Osteoblast (primary cell): ENCODE results near the gene MPRIP. TPM values are rescaled to one million over a fixed set of nuclear protein-coding genes. Genes with fewer than 3 reads are reported as not detected.
A peak's percentile ranks its signal among the peaks of the same experiment; 100 is the strongest.

Source experiments
- DNase-seq: peaks from one replicate; pipeline ENCODE4 v3.0.0; 2011; ENCODE audit warnings: low spot score, mixed read lengths; ENCODE audit not compliant: insufficient read length; ENCODE audit errors: missing footprints
- H2AFZ ChIP-seq: 2 replicates; pipeline ENCODE4 v1.6.0; 2011; ENCODE audit warnings: mild to moderate bottlenecking, low read length
- H3K27ac ChIP-seq: 2 replicates; pipeline ENCODE4 v1.5.1; 2011; ENCODE audit warnings: mild to moderate bottlenecking, low read depth, low read length, moderate library complexity
- H3K27me3 ChIP-seq: 2 replicates; pipeline ENCODE4 v1.6.0; 2012; ENCODE audit warnings: mild to moderate bottlenecking, control low read depth, inconsistent platforms, low read length, moderate library complexity; ENCODE audit not compliant: insufficient read depth
- H3K36me3 ChIP-seq: 2 replicates; pipeline ENCODE4 v1.5.1; 2011; ENCODE audit warnings: mild to moderate bottlenecking, low read length, control low read depth, moderate library complexity; ENCODE audit not compliant: insufficient read depth
- H3K4me1 ChIP-seq: 2 replicates; pipeline ENCODE4 v1.5.1; 2011; ENCODE audit warnings: mild to moderate bottlenecking, low read length, control low read depth, moderate library complexity; ENCODE audit not compliant: insufficient read depth
- H3K4me2 ChIP-seq: 2 replicates; pipeline ENCODE4 v1.6.0; 2011; ENCODE audit warnings: mild to moderate bottlenecking, low read length; ENCODE audit not compliant: insufficient read depth
- H3K4me3 ChIP-seq: fragments of 200-600 bp; sonication (generic); 3 replicates; pipeline ENCODE4 v1.5.1; 2012; ENCODE audit warnings: mild to moderate bottlenecking, low read length, inconsistent platforms; ENCODE audit not compliant: insufficient read depth
- H3K79me2 ChIP-seq: 2 replicates; pipeline ENCODE4 v1.6.0; 2012; ENCODE audit warnings: mild to moderate bottlenecking, low read length, control low read depth, inconsistent platforms; ENCODE audit not compliant: insufficient read depth
- H3K9me3 ChIP-seq: 2 replicates; pipeline ENCODE4 v1.5.1; 2011; ENCODE audit warnings: low read depth, low read length, control low read depth
- H4K20me1 ChIP-seq: 2 replicates; pipeline ENCODE4 v1.6.0; 2012; ENCODE audit warnings: mild to moderate bottlenecking, low read length, control low read depth; ENCODE audit not compliant: insufficient read depth
- CTCF ChIP-seq: IDR thresholded peaks from 2 replicates; pipeline ENCODE4 v1.5.1; 2011; ENCODE audit warnings: mild to moderate bottlenecking, low read depth, low read length, moderate library complexity; ENCODE audit errors: extremely low read depth
- total RNA-seq: library from RNA; depleted of rRNA; stranded (reverse); fragments of >200 nt; gene quantifications from 2 replicates; pipeline ENCODE4 v1.2.3, GENCODE V29; 2012

The MPRIP gene
- total RNA-seq, 1 donor, result 149 TPM

DNA sequence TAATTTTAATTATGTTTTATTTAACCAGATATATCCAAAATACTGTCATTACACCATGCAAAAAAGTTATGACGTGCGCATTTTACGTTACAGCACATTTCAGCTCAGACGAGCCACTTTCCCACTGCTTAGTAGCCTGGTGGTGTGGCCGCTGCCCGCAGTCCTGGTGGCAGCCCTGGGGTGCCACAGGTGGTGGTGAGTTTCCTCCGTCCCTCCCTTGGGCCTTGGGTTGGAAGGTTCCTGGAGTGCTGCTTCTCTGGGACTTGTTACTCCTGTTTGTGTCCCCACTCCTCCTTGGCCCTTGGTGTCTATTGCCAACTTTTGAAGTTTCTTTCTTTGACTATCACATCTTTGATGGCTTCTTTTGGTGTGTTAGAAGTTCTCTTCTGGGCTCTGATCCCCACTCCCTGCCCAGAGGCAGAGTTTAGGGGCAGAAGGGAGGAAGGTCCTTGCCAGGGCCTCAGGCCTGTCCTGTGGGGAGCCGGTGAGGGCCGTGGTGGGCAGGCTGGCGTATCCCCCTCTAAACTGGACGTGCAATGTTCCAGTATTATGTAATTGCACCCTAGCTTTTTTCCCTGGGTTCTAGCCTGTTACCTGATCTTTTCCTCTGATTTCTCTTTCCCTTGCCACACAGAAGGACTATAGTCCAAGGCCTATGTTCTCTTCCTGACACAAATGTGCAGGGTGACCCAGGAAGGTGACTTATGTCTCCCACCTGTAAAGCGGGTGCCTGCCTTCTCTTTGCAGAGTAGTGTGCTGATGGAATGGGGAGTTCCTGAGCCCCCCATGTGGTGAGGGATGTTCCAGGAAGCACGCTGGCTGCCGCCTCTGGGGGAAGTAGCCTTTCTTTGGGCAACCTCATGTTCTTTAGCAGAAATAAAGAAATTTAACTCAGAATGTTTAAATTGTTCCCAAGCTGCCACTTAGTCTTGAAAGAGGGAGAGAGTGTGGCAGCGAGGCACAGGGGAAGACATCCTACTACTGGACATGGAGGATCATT is 8.4 kb downstream of the MPRIP start:
- Histone ChIP-seq H3K27me3 (no peaks in the 10 kb centered on the region), H3K4me2 (peak overlapping the region; percentile 62), H3K79me2 (peaks cover 97% of the 10 kb centered on the region), H4K20me1 (peaks cover 78% of the 10 kb centered on the region), H3K4me3 (no peak overlapping the region), H3K36me3 (peaks cover 14% of the 10 kb centered on the region), H3K9me3 (no peaks in the 10 kb centered on the region), H2AFZ (no peak overlapping the region), H3K4me1 (peaks cover 47% of the 10 kb centered on the region), H3K27ac (peak overlapping the region; percentile 78)
- no peak for TF ChIP-seq CTCF
- no peak for DNase-seq

DNA sequence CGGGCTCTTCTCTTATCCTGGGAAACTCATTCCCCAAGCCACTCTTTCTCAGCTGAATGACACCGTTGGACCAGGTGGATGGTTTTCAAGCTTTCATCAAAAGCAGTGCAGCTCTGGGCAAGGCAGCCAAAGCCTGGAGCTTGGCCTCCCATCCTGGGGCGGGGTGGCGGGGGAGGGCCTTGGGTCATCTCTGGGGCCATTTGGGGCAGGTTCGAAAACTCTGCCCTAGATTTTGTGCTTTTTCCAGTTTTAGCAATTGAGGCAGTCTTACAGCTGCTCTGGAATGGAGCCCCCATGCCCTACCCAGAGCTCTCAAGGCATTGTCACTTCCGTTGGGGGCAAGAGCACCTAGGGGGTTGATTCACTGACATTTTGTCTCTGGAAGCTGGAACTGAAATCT is 9.1 kb downstream of the MPRIP start:
- H4K20me1 ChIP-seq, result peaks cover 79% of the 10 kb centered on the region
- H3K4me2 ChIP-seq, result peak overlapping the region; percentile 62

DNA sequence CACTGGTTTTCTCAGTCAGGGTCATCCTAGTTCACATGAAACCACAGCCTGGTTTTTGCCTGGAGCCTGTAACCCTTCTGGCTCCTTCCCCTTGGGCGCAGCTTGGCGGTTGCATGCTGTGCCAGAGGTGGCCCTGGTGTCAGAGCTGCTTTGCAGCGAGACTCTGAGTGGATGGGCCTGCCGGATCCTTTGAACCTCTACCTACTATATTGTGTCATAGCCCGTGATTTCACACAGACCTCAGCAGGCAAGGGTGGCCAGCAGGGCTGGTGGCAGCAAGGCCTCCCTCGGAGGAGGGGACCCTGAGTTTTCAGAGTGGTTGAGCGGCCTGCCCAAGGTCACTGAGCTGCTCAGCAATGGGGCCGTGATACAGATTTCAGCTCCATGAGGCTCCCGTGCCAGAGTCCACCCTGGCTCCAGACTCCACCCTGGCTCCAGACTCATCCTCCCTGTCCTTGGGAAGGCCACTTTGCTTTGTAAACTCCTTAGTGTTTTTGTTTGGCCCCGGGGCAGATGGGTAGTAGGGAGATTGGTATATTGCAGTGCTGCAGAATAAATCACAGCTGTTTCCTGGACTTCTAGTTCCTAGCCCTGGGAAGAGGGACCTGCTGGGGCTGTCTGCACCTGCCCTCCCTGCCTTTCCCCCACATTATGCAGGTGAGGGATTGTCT is 9.7 kb downstream of the MPRIP start:
- Histone ChIP-seq H3K4me2 (peak overlapping the region; percentile 62), H3K4me3 (peak overlapping the region; percentile 19), H3K27me3 (no peaks in the 10 kb centered on the region), H4K20me1 (peaks cover 80% of the 10 kb centered on the region), H3K4me1 (peaks cover 60% of the 10 kb centered on the region), H2AFZ (no peak overlapping the region), H3K9me3 (no peaks in the 10 kb centered on the region), H3K79me2 (peaks cover 97% of the 10 kb centered on the region), H3K27ac (peak overlapping the region; percentile 78), H3K36me3 (peaks cover 17% of the 10 kb centered on the region)
- peak; percentile 77 for DNase-seq
- TF ChIP-seq CTCF, result no peak

More for the DNA sequence above, 9.1 kb downstream of the MPRIP start:
- Histone ChIP-seq H3K79me2 (peaks cover 97% of the 10 kb centered on the region), H3K4me1 (peaks cover 54% of the 10 kb centered on the region), H3K27ac (peak overlapping the region; percentile 78), H3K4me3 (peak overlapping the region; percentile 19), H2AFZ (no peak overlapping the region), H3K9me3 (no peaks in the 10 kb centered on the region), H3K36me3 (peaks cover 14% of the 10 kb centered on the region), H3K27me3 (no peaks in the 10 kb centered on the region)
- no peak for TF ChIP-seq CTCF
- no peak for DNase-seq
